ENCODE results near the gene ITGAV. TPM values are rescaled to one million over a fixed set of nuclear protein-coding genes. Genes with fewer than 3 reads are reported as not detected.

Gene ITGAV
- total and polyA plus RNA-seq, 2 of the 4 experiments (the other 2 are of a cell fraction) = 45.8 to 181 TPM

DNA sequence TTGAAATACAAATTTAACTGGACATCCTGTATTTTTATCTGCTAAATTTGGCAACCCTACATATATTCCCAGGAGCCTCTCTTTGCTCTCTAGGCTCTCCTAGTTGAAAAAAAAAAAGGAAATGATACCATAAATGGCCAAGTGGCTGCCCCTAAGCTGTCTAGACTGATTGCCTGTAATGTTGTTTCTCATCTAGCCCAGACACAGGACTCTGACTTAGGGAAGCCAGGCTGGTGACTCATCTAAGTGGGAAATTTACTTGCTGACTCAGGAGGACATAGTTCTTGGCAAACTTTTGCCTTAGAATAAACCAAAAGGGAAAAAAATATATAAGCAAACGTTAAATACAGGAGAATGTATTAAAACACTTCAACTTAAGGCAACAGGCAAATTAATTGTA, 14.6 kb upstream of the ITGAV start:
- H3K4me2 ChIP-seq (ENCODE audit: low read depth, low read length) = peak overlapping the region; percentile 62; the same call in 1 of the 2 replicates
- H3K9ac ChIP-seq (ENCODE audit: low read depth, low read length) = no peak overlapping the region

More for the DNA sequence above, 14.6 kb upstream of the ITGAV start:
- H2AK5ac ChIP-seq (ENCODE audit: low read depth, low read length) = no peak overlapping the region
- no CpG with 5 or more reads among the region's 1 CpG for WGBS, 2 experiments (ENCODE audit: extremely low coverage in 2 of 2, insufficient read length in 1 of 2)
- H3K4ac ChIP-seq (ENCODE audit: low read depth, low read length) = no peak overlapping the region
- dilution Hi-C loops (cut with HindIII; ENCODE audit: low sequenced_read_pairs, unreplicated experiment) (no loop called here), in situ Hi-C loops (cut with MboI; ENCODE audit: low sequenced_read_pairs) (no loop called here), intact Hi-C loops (cut with micrococcal nuclease) (no loop called here)
- no peak overlapping the region for H3K27ac ChIP-seq (ENCODE audit: insufficient read depth, low read length)
- no peak overlapping the region for H2AFZ ChIP-seq (replicated peaks; ENCODE audit: low read length, poor library complexity)
- H2BK15ac ChIP-seq (ENCODE audit: low read depth, low read length) = no peak overlapping the region
- POLR2A ChIA-PET (ENCODE audit: unreplicated experiment) = interaction anchor here (0.7 kb wide), 1 partner anchor 14 kb away, joined by 3 read pairs; the partner anchor contains the start of gene ITGAV
- H3K79me1 ChIP-seq (ENCODE audit: low read depth in 1 of 2, low read length in 2 of 2) = peaks cover 0 to 2% of the 10 kb centered on the region in 2 experiments; a peak in 1 of 4 replicates
- H4K8ac ChIP-seq (ENCODE audit: low read depth in 2 of 2, low read length in 2 of 2) = no peak overlapping the region
- CTCF ChIA-PET = no interaction called here
- H3K23ac ChIP-seq (ENCODE audit: low read depth, low read length) = no peak overlapping the region
- H3K27me3 ChIP-seq (ENCODE audit: control insufficient read depth, insufficient read depth, low read length) = no peaks in the 10 kb centered on the region
- TF ChIP-seq BHLHE40 (IDR thresholded peaks at IDR 0.05; ENCODE audit: low read depth, low read length) (peak; percentile 51; the same call in 1 of the 2 replicates), RCOR1 (IDR thresholded peaks at IDR 0.05; ENCODE audit: insufficient replicate concordance, low read length) (no peak), MAZ (IDR thresholded peaks at IDR 0.05; ENCODE audit: borderline replicate concordance, low read depth, low read length) (no peak), NFE2L2 (IDR thresholded peaks at IDR 0.05; ENCODE audit: low read depth, low read length) (peak; percentile 71; the same call in 1 of the 2 replicates), SMC3 (IDR thresholded peaks at IDR 0.05; ENCODE audit: low read depth, low read length) (no peak), CEBPB (IDR thresholded peaks at IDR 0.05; ENCODE audit: low read depth, low read length) (peak; percentile 58), POLR2A (IDR thresholded peaks at IDR 0.05; ENCODE audit: low read depth, low read length) (no peak), CHD1 (IDR thresholded peaks at IDR 0.05; ENCODE audit: low read depth, low read length) (no peak), RFX5 (IDR thresholded peaks at IDR 0.05; ENCODE audit: low read depth, low read length) (no peak), MXI1 (IDR thresholded peaks at IDR 0.05; ENCODE audit: borderline replicate concordance, low read depth, low read length) (no peak), RAD21 (IDR thresholded peaks at IDR 0.05; ENCODE audit: low read length) (no peak), FOS (IDR thresholded peaks at IDR 0.05; ENCODE audit: low read depth, low read length) (peak; percentile 99), MAFK (IDR thresholded peaks at IDR 0.05; ENCODE audit: low read depth, low read length) (peak; percentile 97)
- TF ChIP-seq, protein P1, sequence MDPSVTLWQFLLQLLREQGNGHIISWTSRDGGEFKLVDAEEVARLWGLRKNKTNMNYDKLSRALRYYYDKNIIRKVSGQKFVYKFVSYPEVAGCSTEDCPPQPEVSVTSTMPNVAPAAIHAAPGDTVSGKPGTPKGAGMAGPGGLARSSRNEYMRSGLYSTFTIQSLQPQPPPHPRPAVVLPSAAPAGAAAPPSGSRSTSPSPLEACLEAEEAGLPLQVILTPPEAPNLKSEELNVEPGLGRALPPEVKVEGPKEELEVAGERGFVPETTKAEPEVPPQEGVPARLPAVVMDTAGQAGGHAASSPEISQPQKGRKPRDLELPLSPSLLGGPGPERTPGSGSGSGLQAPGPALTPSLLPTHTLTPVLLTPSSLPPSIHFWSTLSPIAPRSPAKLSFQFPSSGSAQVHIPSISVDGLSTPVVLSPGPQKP (IDR thresholded peaks at IDR 0.05; ENCODE audit: borderline replicate concordance, low read depth, low read length) = peak; percentile 89; the same call in 1 of the 2 replicates
- TF ChIP-seq, protein P2, sequence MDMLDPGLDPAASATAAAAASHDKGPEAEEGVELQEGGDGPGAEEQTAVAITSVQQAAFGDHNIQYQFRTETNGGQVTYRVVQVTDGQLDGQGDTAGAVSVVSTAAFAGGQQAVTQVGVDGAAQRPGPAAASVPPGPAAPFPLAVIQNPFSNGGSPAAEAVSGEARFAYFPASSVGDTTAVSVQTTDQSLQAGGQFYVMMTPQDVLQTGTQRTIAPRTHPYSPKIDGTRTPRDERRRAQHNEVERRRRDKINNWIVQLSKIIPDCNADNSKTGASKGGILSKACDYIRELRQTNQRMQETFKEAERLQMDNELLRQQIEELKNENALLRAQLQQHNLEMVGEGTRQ (IDR thresholded peaks at IDR 0.05; ENCODE audit: low read depth, low read length) = no peak
- TF ChIP-seq, protein P3, sequence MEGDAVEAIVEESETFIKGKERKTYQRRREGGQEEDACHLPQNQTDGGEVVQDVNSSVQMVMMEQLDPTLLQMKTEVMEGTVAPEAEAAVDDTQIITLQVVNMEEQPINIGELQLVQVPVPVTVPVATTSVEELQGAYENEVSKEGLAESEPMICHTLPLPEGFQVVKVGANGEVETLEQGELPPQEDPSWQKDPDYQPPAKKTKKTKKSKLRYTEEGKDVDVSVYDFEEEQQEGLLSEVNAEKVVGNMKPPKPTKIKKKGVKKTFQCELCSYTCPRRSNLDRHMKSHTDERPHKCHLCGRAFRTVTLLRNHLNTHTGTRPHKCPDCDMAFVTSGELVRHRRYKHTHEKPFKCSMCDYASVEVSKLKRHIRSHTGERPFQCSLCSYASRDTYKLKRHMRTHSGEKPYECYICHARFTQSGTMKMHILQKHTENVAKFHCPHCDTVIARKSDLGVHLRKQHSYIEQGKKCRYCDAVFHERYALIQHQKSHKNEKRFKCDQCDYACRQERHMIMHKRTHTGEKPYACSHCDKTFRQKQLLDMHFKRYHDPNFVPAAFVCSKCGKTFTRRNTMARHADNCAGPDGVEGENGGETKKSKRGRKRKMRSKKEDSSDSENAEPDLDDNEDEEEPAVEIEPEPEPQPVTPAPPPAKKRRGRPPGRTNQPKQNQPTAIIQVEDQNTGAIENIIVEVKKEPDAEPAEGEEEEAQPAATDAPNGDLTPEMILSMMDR (conservative IDR thresholded peaks at IDR 0.05; ENCODE audit: low read depth, low read length) = no peak
- peak; percentile 99 for DNase-seq
- no peaks in the 10 kb centered on the region for H3K9me1 ChIP-seq (ENCODE audit: insufficient read depth, low read length)
- H4K91ac ChIP-seq (ENCODE audit: insufficient read depth, low read depth, low read length) = no peak overlapping the region
- no peak overlapping the region for H2AK9ac ChIP-seq (replicated peaks; ENCODE audit: low read depth, low read length, poor library complexity)
- no peak overlapping the region for H3K56ac ChIP-seq (ENCODE audit: extremely low read depth, insufficient read depth, low read length)
- H3K14ac ChIP-seq (replicated peaks; ENCODE audit: low read depth, low read length) = no peak overlapping the region
- no peak overlapping the region for H2BK120ac ChIP-seq (ENCODE audit: low read depth, low read length)
- peak overlapping the region; percentile 59 for H2BK5ac ChIP-seq (ENCODE audit: low read depth, low read length, poor library complexity, severe bottlenecking)
- no TSS peak for BruUV-seq (replicated peaks)
- peak; percentile 92 for ATAC-seq (ENCODE audit: low read depth)
- no peaks in the 10 kb centered on the region for H3K9me3 ChIP-seq (ENCODE audit: control insufficient read depth, insufficient read depth, low read length)
- H3K36me3 ChIP-seq (ENCODE audit: control insufficient read depth, insufficient read depth, low read length) = no peaks in the 10 kb centered on the region
- H3K4me1 ChIP-seq (ENCODE audit: control insufficient read depth, insufficient read depth, low read length) = peaks cover 5% of the 10 kb centered on the region; the same call in 1 of the 2 replicates
- H4K20me1 ChIP-seq (ENCODE audit: insufficient read depth, low read length) = no peaks in the 10 kb centered on the region
- H3K4me3 ChIP-seq (ENCODE audit: insufficient read depth, low read depth, low read length) = no peak overlapping the region
- no peak overlapping the region for H3K18ac ChIP-seq (ENCODE audit: low read depth, low read length)
- no peak overlapping the region for H2BK20ac ChIP-seq (ENCODE audit: low read depth, low read length)
- H4K5ac ChIP-seq (ENCODE audit: low read depth, low read length) = no peak overlapping the region
